Stimulated activated CD8-positive, alpha-beta memory T cell treated with anti-CD3 and anti-CD28 coated beads, Interleukin-7, amount 100 ng/mL, for 48 hours (primary cell): ENCODE results near the gene ACSL6.
A peak's percentile ranks its signal among the peaks of the same experiment; 100 is the strongest.

Source experiments
- DNase-seq, 2 donors: peaks; one replicate each; pipeline ENCODE4 v3.0.0-alpha.2; 2020; ENCODE audit warnings: low read depth in 1 of 2; ENCODE audit errors: extremely low read depth in 1 of 2

ACSL6 gene

GRCh38 chr5:132049093-132049492 is 37.6 kb upstream of the ACSL6 start:
- no peak for DNase-seq

- no peak for DNase-seq
Observed at GRCh38 chr5:132046880-132047299, 35.4 kb upstream of the ACSL6 start.

- no peak for DNase-seq
Observed at GRCh38 chr5:132044207-132044606, 32.7 kb upstream of the ACSL6 start.

GRCh38 chr5:132037353-132037752 is 25.9 kb upstream of the ACSL6 start:
- DNase-seq: no peak

GRCh38 chr5:132033122-132033521 is 21.7 kb upstream of the ACSL6 start:
- DNase-seq: no peak

- no peak for DNase-seq
Observed at GRCh38 chr5:132032196-132032595, 20.7 kb upstream of the ACSL6 start.

- no peak for DNase-seq
Observed at GRCh38 chr5:132030610-132031009, 19.2 kb upstream of the ACSL6 start.

GRCh38 chr5:132029609-132030330 is 18.3 kb upstream of the ACSL6 start:
- no peak for DNase-seq

- DNase-seq: no peak
Observed at GRCh38 chr5:132027027-132027426, 15.6 kb upstream of the ACSL6 start.

- peak; percentile 46 to 64 for DNase-seq
Observed at GRCh38 chr5:132026516-132027008, 15.1 kb upstream of the ACSL6 start.

GRCh38 chr5:132025403-132025971 is 14.0 kb upstream of the ACSL6 start:
- no peak for DNase-seq

- DNase-seq: no peak
Observed at GRCh38 chr5:132024789-132025402, 13.4 kb upstream of the ACSL6 start.

- DNase-seq: no peak
Observed at GRCh38 chr5:132024117-132024435, 12.6 kb upstream of the ACSL6 start.

GRCh38 chr5:132023258-132024116 is 12.0 kb upstream of the ACSL6 start:
- DNase-seq: no peak

- DNase-seq: peak in 1 of 2 donors; percentile 64
Observed at GRCh38 chr5:132022737-132023136, 11.3 kb upstream of the ACSL6 start.

GRCh38 chr5:132021654-132022053 is 10.2 kb upstream of the ACSL6 start:
- no peak for DNase-seq

GRCh38 chr5:132020568-132021339 is 9.3 kb upstream of the ACSL6 start:
- no peak for DNase-seq

GRCh38 chr5:132019857-132020555 is 8.5 kb upstream of the ACSL6 start:
- peak; percentile 45 to 80 for DNase-seq

GRCh38 chr5:132019337-132019736 is 7.9 kb upstream of the ACSL6 start:
- DNase-seq: no peak
